Osteoblast (primary cell): ENCODE results near the gene NSD2. TPM values are rescaled to one million over a fixed set of nuclear protein-coding genes. Genes with fewer than 3 reads are reported as not detected.

Source experiments
- DNase-seq: peaks from one replicate; pipeline ENCODE4 v3.0.0; 2011; ENCODE audit warnings: low spot score, mixed read lengths; ENCODE audit not compliant: insufficient read length; ENCODE audit errors: missing footprints
- H2AFZ ChIP-seq: 2 replicates; pipeline ENCODE4 v1.6.0; 2011; ENCODE audit warnings: mild to moderate bottlenecking, low read length
- H3K27ac ChIP-seq: 2 replicates; pipeline ENCODE4 v1.5.1; 2011; ENCODE audit warnings: mild to moderate bottlenecking, low read depth, low read length, moderate library complexity
- H3K27me3 ChIP-seq: 2 replicates; pipeline ENCODE4 v1.6.0; 2012; ENCODE audit warnings: mild to moderate bottlenecking, control low read depth, inconsistent platforms, low read length, moderate library complexity; ENCODE audit not compliant: insufficient read depth
- H3K36me3 ChIP-seq: 2 replicates; pipeline ENCODE4 v1.5.1; 2011; ENCODE audit warnings: mild to moderate bottlenecking, low read length, control low read depth, moderate library complexity; ENCODE audit not compliant: insufficient read depth
- H3K4me1 ChIP-seq: 2 replicates; pipeline ENCODE4 v1.5.1; 2011; ENCODE audit warnings: mild to moderate bottlenecking, low read length, control low read depth, moderate library complexity; ENCODE audit not compliant: insufficient read depth
- H3K4me2 ChIP-seq: 2 replicates; pipeline ENCODE4 v1.6.0; 2011; ENCODE audit warnings: mild to moderate bottlenecking, low read length; ENCODE audit not compliant: insufficient read depth
- H3K4me3 ChIP-seq: fragments of 200-600 bp; sonication (generic); 3 replicates; pipeline ENCODE4 v1.5.1; 2012; ENCODE audit warnings: mild to moderate bottlenecking, low read length, inconsistent platforms; ENCODE audit not compliant: insufficient read depth
- H3K79me2 ChIP-seq: 2 replicates; pipeline ENCODE4 v1.6.0; 2012; ENCODE audit warnings: mild to moderate bottlenecking, low read length, control low read depth, inconsistent platforms; ENCODE audit not compliant: insufficient read depth
- H3K9me3 ChIP-seq: 2 replicates; pipeline ENCODE4 v1.5.1; 2011; ENCODE audit warnings: low read depth, low read length, control low read depth
- H4K20me1 ChIP-seq: 2 replicates; pipeline ENCODE4 v1.6.0; 2012; ENCODE audit warnings: mild to moderate bottlenecking, low read length, control low read depth; ENCODE audit not compliant: insufficient read depth
- CTCF ChIP-seq: IDR thresholded peaks from 2 replicates; pipeline ENCODE4 v1.5.1; 2011; ENCODE audit warnings: mild to moderate bottlenecking, low read depth, low read length, moderate library complexity; ENCODE audit errors: extremely low read depth
- total RNA-seq: library from RNA; depleted of rRNA; stranded (reverse); fragments of >200 nt; gene quantifications from 2 replicates; pipeline ENCODE4 v1.2.3, GENCODE V29; 2012

Gene NSD2
- total RNA-seq, 1 donor = 58.6 TPM

- H2AFZ ChIP-seq = no peak overlapping the region
- H3K27me3 ChIP-seq = no peaks in the 10 kb centered on the region
- H3K4me1 ChIP-seq = no peaks in the 10 kb centered on the region
- no peak for TF ChIP-seq CTCF
- no peak overlapping the region for H3K4me3 ChIP-seq
- no peak overlapping the region for H3K27ac ChIP-seq
- H3K79me2 ChIP-seq = peaks cover 4% of the 10 kb centered on the region
- H4K20me1 ChIP-seq = peaks cover 12% of the 10 kb centered on the region
- H3K9me3 ChIP-seq = no peaks in the 10 kb centered on the region
- H3K36me3 ChIP-seq = peaks cover 30% of the 10 kb centered on the region
- DNase-seq = peak; percentile 79
- no peak overlapping the region for H3K4me2 ChIP-seq
These were observed 115.5 kb downstream of the NSD2 start for GRCh38 chr4:1986578-1987210.

DNA sequence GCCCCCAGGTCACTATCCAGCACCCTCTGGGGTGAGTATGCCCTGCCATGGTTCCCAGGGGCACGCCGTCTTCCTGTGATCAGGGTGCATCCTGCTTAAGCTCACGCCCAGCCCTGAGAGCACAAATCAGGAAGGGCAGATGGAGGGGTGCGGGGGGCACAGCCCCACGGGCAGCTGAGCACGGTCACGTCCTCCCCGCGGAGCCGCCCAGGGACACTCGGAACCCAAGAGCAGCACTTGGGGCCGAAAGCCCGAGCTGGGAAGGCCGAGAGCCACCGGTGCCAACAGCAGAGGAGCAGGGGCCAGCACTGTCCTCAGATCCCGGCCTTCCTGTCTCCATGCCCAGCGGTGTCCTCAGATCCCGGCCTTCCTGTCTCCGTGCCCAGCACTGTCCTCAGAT lies 116.1 kb downstream of the NSD2 start:
- H3K9me3 ChIP-seq = no peaks in the 10 kb centered on the region
- H3K27ac ChIP-seq = no peak overlapping the region
- peaks cover 9% of the 10 kb centered on the region for H3K79me2 ChIP-seq
- no peak overlapping the region for H3K4me2 ChIP-seq
- H3K4me3 ChIP-seq = no peak overlapping the region
- H4K20me1 ChIP-seq = peaks cover 16% of the 10 kb centered on the region
- no peaks in the 10 kb centered on the region for H3K27me3 ChIP-seq
- TF ChIP-seq CTCF = no peak
- no peak overlapping the region for H2AFZ ChIP-seq
- DNase-seq = peak; percentile 66
- H3K4me1 ChIP-seq = no peaks in the 10 kb centered on the region
- H3K36me3 ChIP-seq = peaks cover 24% of the 10 kb centered on the region

DNA sequence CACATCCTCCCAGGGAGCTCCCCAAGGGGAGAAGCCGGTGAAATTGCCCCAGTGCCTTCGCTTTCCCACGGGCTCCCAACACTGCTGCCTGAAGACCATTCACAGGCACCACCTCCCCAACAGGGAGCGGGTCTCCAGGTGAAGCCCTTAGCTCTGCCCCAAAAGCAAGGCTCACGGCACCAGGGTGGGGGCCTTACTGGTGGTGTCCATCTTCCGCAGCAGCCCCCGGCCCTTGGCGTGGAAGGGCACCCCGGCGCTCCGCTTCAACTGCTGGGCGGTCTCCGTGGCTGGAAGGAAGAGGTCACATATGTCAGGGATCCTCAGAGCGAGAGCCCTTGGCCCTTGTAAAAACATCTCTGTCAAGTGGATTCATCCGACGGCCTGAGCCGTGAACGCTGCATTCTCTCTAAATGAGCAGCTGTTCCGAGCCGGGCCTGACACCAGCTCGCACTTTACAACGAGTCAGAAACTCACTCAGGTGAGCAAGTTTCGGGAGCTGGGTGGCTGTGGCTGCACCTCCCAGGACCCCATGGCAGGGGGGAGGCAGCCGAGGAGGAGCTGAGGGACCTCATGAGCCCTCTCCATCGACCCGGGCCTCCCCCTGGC lies 116.6 kb downstream of the NSD2 start:
- peak; percentile 86 for DNase-seq
- Histone ChIP-seq H3K9me3 (no peaks in the 10 kb centered on the region), H2AFZ (no peak overlapping the region), H3K4me1 (no peaks in the 10 kb centered on the region), H3K4me2 (no peak overlapping the region), H3K27ac (no peak overlapping the region), H3K79me2 (peaks cover 14% of the 10 kb centered on the region), H3K4me3 (no peak overlapping the region), H4K20me1 (peaks cover 16% of the 10 kb centered on the region), H3K36me3 (peaks cover 19% of the 10 kb centered on the region), H3K27me3 (no peaks in the 10 kb centered on the region)
- no peak for TF ChIP-seq CTCF

- peaks cover 18% of the 10 kb centered on the region for H3K79me2 ChIP-seq
- no peaks in the 10 kb centered on the region for H3K27me3 ChIP-seq
- H3K9me3 ChIP-seq = no peaks in the 10 kb centered on the region
- DNase-seq = no peak
- no peak overlapping the region for H3K4me2 ChIP-seq
- H4K20me1 ChIP-seq = peaks cover 16% of the 10 kb centered on the region
- H2AFZ ChIP-seq = no peak overlapping the region
- no peak overlapping the region for H3K4me3 ChIP-seq
- no peak for TF ChIP-seq CTCF
- H3K27ac ChIP-seq = no peak overlapping the region
- H3K4me1 ChIP-seq = no peaks in the 10 kb centered on the region
- peaks cover 14% of the 10 kb centered on the region for H3K36me3 ChIP-seq
These were observed 117.1 kb downstream of the NSD2 start for GRCh38 chr4:1988327-1988724.
